Thoracic aorta (tissue), 2 donors: Measurements from ENCODE around the gene CEACAM5. TPM values are rescaled to one million over a fixed set of nuclear protein-coding genes. Genes with fewer than 3 reads are reported as not detected.

ENCODE experiments used
- ATAC-seq: fragments of 150-250 bp; one replicate; pipeline ENCODE4 v1.8.0; 2017; ENCODE audit warnings: low read depth; ENCODE audit not compliant: insufficient number of reproducible peaks, low FRiP score
- DNase-seq: peaks from one replicate; pipeline ENCODE4 v3.0.0-alpha.2; 2020; ENCODE audit warnings: low spot score
- H3K27ac ChIP-seq, 2 donors: fragments of 200-600 bp; sonication (generic); 1 replicate in 1 of 2; 2 replicates in 1 of 2; pipeline ENCODE4 v1.5.1; 2016; ENCODE audit warnings: mild to moderate bottlenecking in 2 of 2, moderate library complexity in 2 of 2
- H3K27me3 ChIP-seq: fragments of 200-600 bp; sonication (generic); replicated peaks from 2 replicates; pipeline ENCODE4 v1.6.0; 2016; ENCODE audit warnings: mild to moderate bottlenecking; ENCODE audit not compliant: insufficient read depth
- H3K36me3 ChIP-seq: fragments of 200-600 bp; sonication (generic); one replicate; pipeline ENCODE4 v1.5.1; 2016
- H3K4me1 ChIP-seq, 2 donors: fragments of 200-600 bp; sonication (generic); 1 replicate in 1 of 2; 2 replicates in 1 of 2; pipeline versions ENCODE4 v1.5.1 to v1.6.0; 2016; ENCODE audit warnings: low read depth in 2 of 2, mild to moderate bottlenecking in 1 of 2; ENCODE audit not compliant: control insufficient read depth in 1 of 2
- H3K4me3 ChIP-seq: fragments of 200-600 bp; sonication (generic); 2 replicates; pipeline ENCODE4 v1.5.1; 2016; ENCODE audit warnings: mild to moderate bottlenecking
- H3K9me3 ChIP-seq: fragments of 200-600 bp; sonication (generic); 2 replicates; pipeline ENCODE4 v1.5.1; 2016
- CTCF ChIP-seq: fragments of 200-600 bp; sonication (generic); IDR thresholded peaks from one replicate; pipeline ENCODE4 v1.5.1; 2019; ENCODE audit warnings: antibody characterized with exemption
- total RNA-seq, 2 donors: library from RNA; depleted of rRNA; stranded (reverse); fragments of >200 nt; gene quantifications; one replicate each; pipeline versions ENCODE4 v1.1.0 to v1.2.3, GENCODE V29; 2016

CEACAM5 gene
- total RNA-seq, 2 donors from 2014 or later = not detected

DNA sequence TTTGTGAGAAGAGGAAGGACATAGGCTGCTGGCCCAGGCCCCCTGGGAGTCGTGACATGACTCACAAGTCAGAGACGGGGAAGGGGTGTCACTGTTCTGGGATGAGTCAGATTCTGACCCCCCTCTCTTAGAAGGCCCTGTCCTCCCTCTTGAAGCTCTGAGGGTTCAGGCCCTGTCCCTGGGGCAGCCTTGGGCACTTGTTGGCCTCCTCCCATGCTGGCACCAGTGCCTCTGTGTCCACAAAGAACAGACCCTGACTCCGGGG, 17.7 kb upstream of the CEACAM5 start:
- ATAC-seq (no peak), DNase-seq (no peak)
- no peak overlapping the region for H3K4me3 ChIP-seq
- TF ChIP-seq CTCF = no peak
- H3K9me3 ChIP-seq = peaks cover 6% of the 10 kb centered on the region
- no peaks in the 10 kb centered on the region for H3K27me3 ChIP-seq
- H3K36me3 ChIP-seq = no peaks in the 10 kb centered on the region
- H3K4me1 ChIP-seq = no peaks in the 10 kb centered on the region
- no peak overlapping the region for H3K27ac ChIP-seq

DNA sequence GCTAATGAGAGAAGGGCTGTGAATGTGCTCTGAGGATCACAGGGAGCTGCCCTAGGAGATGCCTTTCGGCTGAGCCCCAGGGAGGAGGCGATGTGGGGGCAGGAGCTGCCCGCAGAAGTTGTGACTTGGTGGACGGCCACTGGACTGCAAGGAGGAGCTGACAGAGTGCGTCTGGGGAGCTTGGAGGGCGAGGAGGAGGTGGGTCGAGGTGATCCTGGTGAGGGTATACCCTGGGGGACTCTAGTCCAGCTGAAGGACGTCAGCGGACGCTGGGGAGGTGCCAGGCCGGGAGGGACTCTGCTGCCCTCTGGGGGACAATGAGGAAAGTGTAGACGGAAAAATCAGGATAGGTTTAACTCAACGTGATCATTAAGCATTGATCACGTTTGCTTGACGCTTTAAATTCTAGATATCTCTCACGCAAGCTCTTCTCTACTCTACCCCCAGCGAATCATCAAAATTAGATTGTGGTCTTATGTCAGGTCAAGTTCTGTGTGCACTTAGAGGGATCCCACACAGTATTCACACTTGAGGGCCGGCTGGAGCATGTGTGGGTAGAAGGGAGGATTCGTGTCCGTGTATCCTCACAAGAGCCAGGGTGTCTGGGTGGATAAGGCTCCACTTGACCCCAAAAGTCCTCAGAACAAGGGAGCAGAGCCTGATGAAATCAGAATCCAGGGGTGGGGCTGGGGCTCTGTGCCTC, 17.0 kb upstream of the CEACAM5 start:
- H3K27ac ChIP-seq = no peak overlapping the region
- no peak for TF ChIP-seq CTCF
- H3K36me3 ChIP-seq = no peaks in the 10 kb centered on the region
- DNase-seq (no peak), ATAC-seq (no peak)
- no peaks in the 10 kb centered on the region for H3K4me1 ChIP-seq
- peaks cover 6% of the 10 kb centered on the region for H3K9me3 ChIP-seq
- H3K27me3 ChIP-seq = no peaks in the 10 kb centered on the region
- no peak overlapping the region for H3K4me3 ChIP-seq

GRCh38 chr19:41694196-41694595, 14.2 kb upstream of the CEACAM5 start:
- no peak overlapping the region for H3K27ac ChIP-seq
- H3K36me3 ChIP-seq = no peaks in the 10 kb centered on the region
- no peaks in the 10 kb centered on the region for H3K27me3 ChIP-seq
- H3K4me3 ChIP-seq = no peak overlapping the region
- no peak for ATAC-seq
- peaks cover 6% of the 10 kb centered on the region for H3K9me3 ChIP-seq
- DNase-seq = no peak
- no peaks in the 10 kb centered on the region for H3K4me1 ChIP-seq
- no peak for TF ChIP-seq CTCF

DNA sequence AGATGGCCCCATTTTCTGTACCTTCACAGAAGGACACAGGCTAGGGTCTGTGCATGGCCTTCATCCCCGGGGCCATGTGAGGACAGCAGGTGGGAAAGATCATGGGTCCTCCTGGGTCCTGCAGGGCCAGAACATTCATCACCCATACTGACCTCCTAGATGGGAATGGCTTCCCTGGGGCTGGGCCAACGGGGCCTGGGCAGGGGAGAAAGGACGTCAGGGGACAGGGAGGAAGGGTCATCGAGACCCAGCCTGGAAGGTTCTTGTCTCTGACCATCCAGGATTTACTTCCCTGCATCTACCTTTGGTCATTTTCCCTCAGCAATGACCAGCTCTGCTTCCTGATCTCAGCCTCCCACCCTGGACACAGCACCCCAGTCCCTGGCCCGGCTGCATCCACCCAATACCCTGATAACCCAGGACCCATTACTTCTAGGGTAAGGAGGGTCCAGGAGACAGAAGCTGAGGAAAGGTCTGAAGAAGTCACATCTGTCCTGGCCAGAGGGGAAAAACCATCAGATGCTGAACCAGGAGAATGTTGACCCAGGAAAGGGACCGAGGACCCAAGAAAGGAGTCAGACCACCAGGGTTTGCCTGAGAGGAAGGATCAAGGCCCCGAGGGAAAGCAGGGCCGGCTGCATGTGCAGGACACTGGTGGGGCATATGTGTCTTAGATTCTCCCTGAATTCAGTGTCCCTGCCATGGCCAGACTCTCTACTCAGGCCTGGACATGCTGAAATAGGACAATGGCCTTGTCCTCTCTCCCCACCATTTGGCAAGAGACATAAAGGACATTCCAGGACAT, 13.4 kb upstream of the CEACAM5 start:
- ATAC-seq = no peak

More for the DNA sequence above, 13.4 kb upstream of the CEACAM5 start:
- no peaks in the 10 kb centered on the region for H3K4me1 ChIP-seq
- no peak overlapping the region for H3K4me3 ChIP-seq
- H3K36me3 ChIP-seq = no peaks in the 10 kb centered on the region
- DNase-seq = no peak
- TF ChIP-seq CTCF = no peak
- peaks cover 6% of the 10 kb centered on the region for H3K9me3 ChIP-seq
- H3K27me3 ChIP-seq = no peaks in the 10 kb centered on the region
- no peak overlapping the region for H3K27ac ChIP-seq
